SHP77 (cell line): ENCODE data around the gene PANX2.

Source experiments
- DNase-seq, 2 experiments: peaks; one replicate each; lab custom pipeline; 2025; lab: John Stamatoyannopoulos, UW

The PANX2 gene

DNA sequence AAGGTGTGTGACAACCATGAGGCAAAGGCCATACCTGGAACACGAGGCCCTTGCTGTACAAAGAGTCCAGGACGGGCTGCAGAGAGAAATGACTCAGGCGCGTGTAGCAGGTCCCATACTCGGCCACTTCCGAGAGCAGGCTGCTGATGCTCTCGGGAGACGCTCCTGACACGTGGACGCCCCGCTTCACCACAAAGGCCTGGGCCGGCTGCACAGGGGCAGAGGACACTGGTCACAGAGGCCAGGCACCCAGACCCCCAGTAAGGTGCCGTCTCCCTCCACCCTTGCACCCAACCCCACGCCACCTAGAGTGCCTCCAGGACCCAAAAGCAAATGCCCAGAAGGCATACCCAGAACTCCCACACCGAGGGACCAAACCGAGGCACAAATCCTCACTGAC, 58.8 kb downstream of the PANX2 start:
- no peak for DNase-seq
